BLaER1 treated with 17β-estradiol and CSF1 and Interleukin-3, amounts not matched to agents 10 nM and 100 nM (cell line): ENCODE data around the gene ZNF333.

Experiments
- H3K27ac ChIP-seq, 11 experiments: shearing (Covaris generic); formaldehyde crosslinking; 2 replicates each; pipeline ENCODE4 v1.8.1; 2022
- H3K27me3 ChIP-seq, 11 experiments: shearing (Covaris generic); formaldehyde crosslinking; 2 replicates each; pipeline ENCODE4 v1.8.1; 2022
- H3K36me3 ChIP-seq, 11 experiments: shearing (Covaris generic); formaldehyde crosslinking; 2 replicates each; pipeline ENCODE4 v1.8.1; 2022
- H3K4me1 ChIP-seq, 10 experiments: shearing (Covaris generic); formaldehyde crosslinking; 2 replicates each; pipeline ENCODE4 v1.8.1; 2022
- H3K4me2 ChIP-seq, 11 experiments: shearing (Covaris generic); formaldehyde crosslinking; 2 replicates each; pipeline ENCODE4 v1.8.1; 2022
- H3K4me3 ChIP-seq, 10 experiments: shearing (Covaris generic); formaldehyde crosslinking; 2 replicates each; pipeline ENCODE4 v1.8.1; 2022
- H3K9ac ChIP-seq, 11 experiments: shearing (Covaris generic); formaldehyde crosslinking; 2 replicates each; pipeline ENCODE4 v1.8.1; 2022
- H3K9me3 ChIP-seq, 11 experiments: shearing (Covaris generic); formaldehyde crosslinking; replicated peaks in 1 of 11; 2 replicates each; pipeline ENCODE4 v1.8.1; 2022
- H4K20me1 ChIP-seq, 11 experiments: shearing (Covaris generic); formaldehyde crosslinking; 2 replicates each; pipeline ENCODE4 v1.8.1; 2022
- Cebpa-rat ChIP-seq, 11 experiments: shearing (Covaris generic); IDR thresholded peaks; 2 replicates each; pipeline ENCODE4 v1.8.1; 2022

The ZNF333 gene

GRCh38 chr19:14682084-14682483 lies 7.8 kb upstream of the ZNF333 start:
- Histone ChIP-seq H3K27ac (peak overlapping the region in 3 of 11 experiments; percentile 80 to 86 (median 85); a peak in 5 of 22 replicates), H3K4me3 (no peak overlapping the region), H3K9ac (no peak overlapping the region), H3K9me3 (no peaks in the 10 kb centered on the region; a peak in 1 of 22 replicates), H3K27me3 (no peaks in the 10 kb centered on the region), H3K36me3 (no peaks in the 10 kb centered on the region), H4K20me1 (no peaks in the 10 kb centered on the region), H3K4me1 (peaks cover 6 to 64% (median 37%) of the 10 kb centered on the region in 10 experiments; a peak in 19 of 20 replicates), H3K4me2 (peak overlapping the region in 3 of 11 experiments; percentile 71 to 90 (median 81); a peak in 5 of 22 replicates)
- no peak for TF ChIP-seq Cebpa-rat (IDR thresholded peaks at IDR 0.05)

DNA sequence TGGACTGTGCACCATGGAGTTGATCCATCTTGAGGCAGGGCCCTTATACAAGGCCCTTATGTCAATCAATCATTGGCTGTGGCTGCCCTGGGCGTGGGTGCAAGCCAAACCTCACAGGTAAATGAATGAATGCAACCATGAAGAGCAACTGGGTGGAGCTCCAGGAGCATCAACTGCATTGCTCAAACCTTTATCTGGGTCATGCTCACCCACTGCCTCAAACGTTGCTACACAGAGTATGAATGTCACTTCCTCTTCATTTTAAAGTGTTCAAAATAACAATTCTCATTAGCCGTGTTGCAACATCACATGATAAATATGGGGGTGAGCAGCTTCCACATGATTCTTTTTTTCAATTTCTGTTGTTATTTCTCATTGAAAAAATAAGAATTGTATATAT lies 6.4 kb upstream of the ZNF333 start:
- no peaks in the 10 kb centered on the region for H3K27me3 ChIP-seq
- peak overlapping the region in 10 of 11 experiments; percentile 45 to 86 (median 72); a peak in 18 of 22 replicates for H3K27ac ChIP-seq
- no peaks in the 10 kb centered on the region for H3K36me3 ChIP-seq
- peak overlapping the region in 8 of 11 experiments; percentile 4 to 65 (median 48); a peak in 11 of 22 replicates for H3K9ac ChIP-seq
- H3K4me1 ChIP-seq = peaks cover 13 to 74% (median 40%) of the 10 kb centered on the region in 10 experiments
- no peaks in the 10 kb centered on the region; a peak in 1 of 22 replicates for H3K9me3 ChIP-seq
- H4K20me1 ChIP-seq = no peaks in the 10 kb centered on the region
- H3K4me3 ChIP-seq = no peak overlapping the region
- H3K4me2 ChIP-seq = peak overlapping the region; percentile 3 to 90 (median 75); a peak in 20 of 22 replicates
- TF ChIP-seq Cebpa-rat (IDR thresholded peaks at IDR 0.05) = peak in 9 of 11 experiments; percentile 36 to 92 (median 81); a peak in 13 of 22 replicates

- Histone ChIP-seq H3K4me2 (no peak overlapping the region), H3K27ac (no peak overlapping the region), H4K20me1 (no peaks in the 10 kb centered on the region), H3K9ac (no peak overlapping the region), H3K9me3 (no peaks in the 10 kb centered on the region; a peak in 1 of 22 replicates), H3K36me3 (no peaks in the 10 kb centered on the region), H3K4me3 (no peak overlapping the region), H3K4me1 (peaks cover 34 to 78% (median 61%) of the 10 kb centered on the region in 10 experiments), H3K27me3 (no peaks in the 10 kb centered on the region)
- TF ChIP-seq Cebpa-rat (IDR thresholded peaks at IDR 0.05) = no peak
These were observed 3.4 kb upstream of the ZNF333 start for GRCh38 chr19:14686411-14686810.

GRCh38 chr19:14694641-14695266 lies 4.9 kb downstream of the ZNF333 start:
- Histone ChIP-seq H4K20me1 (peaks cover 0 to 19% (median 5%) of the 10 kb centered on the region in 11 experiments; a peak in 10 of 22 replicates), H3K4me1 (peaks cover 9 to 30% (median 15%) of the 10 kb centered on the region in 10 experiments; a peak in 19 of 20 replicates), H3K27me3 (no peaks in the 10 kb centered on the region), H3K36me3 (peaks cover 60 to 70% (median 64%) of the 10 kb centered on the region in 11 experiments), H3K4me3 (no peak overlapping the region), H3K27ac (no peak overlapping the region), H3K9me3 (peaks cover 0 to 1% (median 0%) of the 10 kb centered on the region in 11 experiments; a peak in 1 of 22 replicates), H3K9ac (no peak overlapping the region), H3K4me2 (no peak overlapping the region)
- no peak for TF ChIP-seq Cebpa-rat (IDR thresholded peaks at IDR 0.05)

- Histone ChIP-seq H3K4me2 (no peak overlapping the region), H3K9me3 (peaks cover 0 to 8% (median 0%) of the 10 kb centered on the region in 11 experiments; a peak in 4 of 22 replicates), H3K27ac (no peak overlapping the region), H3K27me3 (no peaks in the 10 kb centered on the region), H4K20me1 (peaks cover 0 to 19% (median 5%) of the 10 kb centered on the region in 11 experiments; a peak in 10 of 22 replicates), H3K4me3 (no peak overlapping the region), H3K4me1 (peaks cover 8 to 30% (median 14%) of the 10 kb centered on the region in 10 experiments; a peak in 19 of 20 replicates), H3K36me3 (peaks cover 67 to 78% (median 72%) of the 10 kb centered on the region in 11 experiments), H3K9ac (no peak overlapping the region)
- no peak for TF ChIP-seq Cebpa-rat (IDR thresholded peaks at IDR 0.05)
These were observed 5.6 kb downstream of the ZNF333 start for GRCh38 chr19:14695471-14695870.

GRCh38 chr19:14699641-14700040 lies 9.8 kb downstream of the ZNF333 start:
- no peak overlapping the region for H3K4me2 ChIP-seq
- H3K4me1 ChIP-seq = peaks cover 0 to 8% (median 0%) of the 10 kb centered on the region in 10 experiments; a peak in 1 of 20 replicates
- peaks cover 0 to 4% (median 0%) of the 10 kb centered on the region in 11 experiments; a peak in 6 of 22 replicates for H4K20me1 ChIP-seq
- H3K27ac ChIP-seq = no peak overlapping the region
- H3K9me3 ChIP-seq = peaks cover 26 to 45% (median 33%) of the 10 kb centered on the region in 11 experiments
- H3K9ac ChIP-seq = no peak overlapping the region
- H3K36me3 ChIP-seq = peaks cover 91 to 100% (median 94%) of the 10 kb centered on the region in 11 experiments
- H3K4me3 ChIP-seq = no peak overlapping the region
- no peak for TF ChIP-seq Cebpa-rat (IDR thresholded peaks at IDR 0.05)
- H3K27me3 ChIP-seq = no peaks in the 10 kb centered on the region

GRCh38 chr19:14700711-14701375 lies 11.0 kb downstream of the ZNF333 start:
- Histone ChIP-seq H3K4me2 (no peak overlapping the region), H3K36me3 (peaks cover 91 to 100% (median 94%) of the 10 kb centered on the region in 11 experiments), H3K9ac (no peak overlapping the region), H4K20me1 (peaks cover 0 to 9% (median 0%) of the 10 kb centered on the region in 11 experiments; a peak in 2 of 22 replicates), H3K4me3 (no peak overlapping the region), H3K4me1 (peaks cover 0 to 8% (median 0%) of the 10 kb centered on the region in 10 experiments; a peak in 2 of 20 replicates), H3K9me3 (peaks cover 26 to 45% (median 33%) of the 10 kb centered on the region in 11 experiments), H3K27me3 (no peaks in the 10 kb centered on the region), H3K27ac (no peak overlapping the region)
- TF ChIP-seq Cebpa-rat (IDR thresholded peaks at IDR 0.05) = no peak

DNA sequence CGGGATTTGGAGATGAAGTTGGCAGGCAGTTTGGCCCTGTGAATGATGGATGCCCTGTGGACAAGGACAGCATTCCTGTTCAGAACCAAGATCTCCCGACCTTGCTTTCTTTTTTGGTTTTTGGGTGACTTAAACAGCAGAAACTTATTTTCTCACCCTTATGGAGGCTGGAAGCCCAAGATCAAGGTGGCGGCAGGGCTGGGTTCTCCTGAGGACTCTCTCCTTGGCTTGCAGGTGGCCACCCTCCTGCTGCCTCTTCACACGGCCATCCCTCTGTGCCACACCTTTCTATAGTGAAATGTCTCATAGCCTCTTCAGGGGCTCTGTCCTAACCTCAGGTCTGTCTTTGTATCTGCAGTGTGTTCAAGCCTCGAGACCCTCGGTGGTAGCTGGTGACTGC lies 14.0 kb downstream of the ZNF333 start:
- Histone ChIP-seq H3K9me3 (peaks cover 36 to 62% (median 48%) of the 10 kb centered on the region in 11 experiments), H3K27ac (no peak overlapping the region), H3K36me3 (peaks cover 93 to 100% (median 97%) of the 10 kb centered on the region in 11 experiments), H3K27me3 (no peaks in the 10 kb centered on the region), H3K9ac (no peak overlapping the region), H3K4me1 (peaks cover 0 to 8% (median 0%) of the 10 kb centered on the region in 10 experiments; a peak in 2 of 20 replicates), H3K4me2 (no peak overlapping the region), H3K4me3 (no peak overlapping the region), H4K20me1 (peaks cover 0 to 9% (median 0%) of the 10 kb centered on the region in 11 experiments; a peak in 2 of 22 replicates)
- no peak for TF ChIP-seq Cebpa-rat (IDR thresholded peaks at IDR 0.05)

DNA sequence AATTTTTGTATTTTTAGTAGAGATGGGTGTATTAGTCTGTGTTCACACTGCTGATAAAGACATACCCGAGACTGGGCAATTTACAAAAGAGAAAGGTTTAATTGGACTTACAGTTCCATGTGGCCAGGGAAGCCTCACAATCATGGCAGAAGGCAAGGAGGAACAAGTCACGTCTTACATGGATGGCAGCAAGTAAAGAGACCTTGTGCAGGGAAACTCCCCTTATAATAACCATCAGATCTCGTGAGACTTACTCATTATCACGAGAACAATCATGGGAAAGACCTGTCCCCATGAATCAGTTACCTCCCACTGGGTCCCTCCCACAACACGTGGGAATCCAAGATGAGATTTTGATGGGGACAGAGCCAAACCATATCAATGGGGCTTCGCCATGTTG lies 14.6 kb downstream of the ZNF333 start:
- TF ChIP-seq Cebpa-rat (IDR thresholded peaks at IDR 0.05) = no peak
- Histone ChIP-seq H3K36me3 (peaks cover 94 to 100% (median 98%) of the 10 kb centered on the region in 11 experiments), H3K9ac (no peak overlapping the region), H3K4me2 (no peak overlapping the region), H3K9me3 (peaks cover 41 to 68% (median 54%) of the 10 kb centered on the region in 11 experiments), H3K27me3 (no peaks in the 10 kb centered on the region), H3K4me3 (no peak overlapping the region), H3K4me1 (peaks cover 0 to 4% (median 0%) of the 10 kb centered on the region in 10 experiments; a peak in 2 of 20 replicates), H3K27ac (no peak overlapping the region), H4K20me1 (peaks cover 0 to 9% (median 0%) of the 10 kb centered on the region in 11 experiments; a peak in 2 of 22 replicates)
